Ishikawa (cell line): ENCODE results near the gene MAP4K4.

Experiments
- CEBPB ChIP-seq: IDR thresholded peaks from 2 replicates; pipeline ENCODE4 v1.6.1; 2012
- CREB1 ChIP-seq: IDR thresholded peaks from 2 replicates; pipeline ENCODE4 v1.6.1; 2012; ENCODE audit warnings: low read depth
- EGR1 ChIP-seq: IDR thresholded peaks from 2 replicates; pipeline ENCODE4 v1.6.1; 2012
- EP300 ChIP-seq: IDR thresholded peaks from 2 replicates; pipeline ENCODE4 v1.6.1; 2012; ENCODE audit warnings: borderline replicate concordance
- FOXM1 ChIP-seq: IDR thresholded peaks from 2 replicates; pipeline ENCODE4 v1.6.1; 2012; ENCODE audit warnings: low read depth, borderline replicate concordance
- MAX ChIP-seq: IDR thresholded peaks from 2 replicates; pipeline ENCODE4 v1.6.1; 2012
- NFIC ChIP-seq: IDR thresholded peaks from 2 replicates; pipeline ENCODE4 v1.6.1; 2012
- RAD21 ChIP-seq: IDR thresholded peaks from 2 replicates; pipeline ENCODE4 v1.6.1; 2012; ENCODE audit warnings: low read depth
- REST ChIP-seq: IDR thresholded peaks from 2 replicates; pipeline ENCODE4 v1.6.1; 2012; ENCODE audit warnings: low read depth, mild to moderate bottlenecking
- TAF1 ChIP-seq: IDR thresholded peaks from 2 replicates; pipeline ENCODE4 v1.6.1; 2012; ENCODE audit warnings: low read depth, mild to moderate bottlenecking
- TCF12 ChIP-seq: IDR thresholded peaks from 2 replicates; pipeline ENCODE4 v1.6.1; 2012; ENCODE audit warnings: low read depth
- TEAD4 ChIP-seq: IDR thresholded peaks from 2 replicates; pipeline ENCODE4 v1.6.1; 2012
- USF1 ChIP-seq: IDR thresholded peaks from 2 replicates; pipeline ENCODE4 v1.6.1; 2012
- YY1 ChIP-seq: IDR thresholded peaks from 2 replicates; pipeline ENCODE4 v1.6.1; 2012; ENCODE audit warnings: low read depth
- ZBTB7A ChIP-seq: IDR thresholded peaks from 2 replicates; pipeline ENCODE4 v1.6.1; 2012; ENCODE audit warnings: low read depth

MAP4K4 gene

GRCh38 chr2:101714118-101714517, 16.6 kb downstream of the MAP4K4 start:
- TF ChIP-seq FOXM1 (no peak), TEAD4 (no peak), NFIC (no peak), USF1 (no peak), TCF12 (no peak), YY1 (no peak), CREB1 (no peak), REST (no peak), EGR1 (no peak), RAD21 (no peak), MAX (no peak), TAF1 (no peak)

GRCh38 chr2:101717071-101717845, 19.8 kb downstream of the MAP4K4 start:
- TF ChIP-seq TEAD4 = no peak
- TF ChIP-seq REST = no peak
- TF ChIP-seq TAF1 = no peak
- no peak for TF ChIP-seq ZBTB7A
- no peak for TF ChIP-seq YY1
- no peak for TF ChIP-seq EP300
- no peak for TF ChIP-seq CEBPB
- TF ChIP-seq TCF12 = no peak
- TF ChIP-seq CREB1 = no peak
- TF ChIP-seq FOXM1 = no peak
- no peak for TF ChIP-seq MAX
- no peak for TF ChIP-seq RAD21
- TF ChIP-seq USF1 = no peak

GRCh38 chr2:101718479-101718878, 21.0 kb downstream of the MAP4K4 start:
- TF ChIP-seq EP300 = no peak
- TF ChIP-seq TAF1 = no peak
- no peak for TF ChIP-seq CREB1
- TF ChIP-seq FOXM1 = no peak
- TF ChIP-seq USF1 = no peak
- no peak for TF ChIP-seq TCF12
- TF ChIP-seq CEBPB = no peak
- TF ChIP-seq REST = no peak
- TF ChIP-seq NFIC = no peak
- TF ChIP-seq YY1 = no peak
- no peak for TF ChIP-seq RAD21
- no peak for TF ChIP-seq TEAD4
- TF ChIP-seq EGR1 = no peak
- no peak for TF ChIP-seq MAX
- no peak for TF ChIP-seq ZBTB7A
